Stimulated activated CD8-positive, alpha-beta memory T cell treated with anti-CD3 and anti-CD28 coated beads, Interleukin-7, amount 100 ng/mL, for 4 hours (primary cell): ENCODE results near the gene CA10.

Source experiments
- DNase-seq, 2 donors: peaks; one replicate each; pipeline ENCODE4 v3.0.0-alpha.2; 2020; ENCODE audit warnings: low read depth in 2 of 2

Gene CA10

GRCh38 chr17:52158450-52159042 lies at the start of gene CA10:
TSS of gene CA10 (minus strand) at chr17:52158714.
- DNase-seq, result no peak

- DNase-seq, result no peak
These were observed 49.3 kb upstream of the CA10 start for GRCh38 chr17:52207796-52208195.

- DNase-seq, result no peak
These were observed 44.1 kb upstream of the CA10 start for GRCh38 chr17:52202520-52203080.

- DNase-seq, result no peak
These were observed 43.4 kb upstream of the CA10 start for GRCh38 chr17:52201767-52202519.

- DNase-seq, result no peak
These were observed 33.0 kb upstream of the CA10 start for GRCh38 chr17:52191491-52191890.

- DNase-seq, result no peak
These were observed 23.3 kb upstream of the CA10 start for GRCh38 chr17:52181782-52182181.

- no peak for DNase-seq
These were observed 19.5 kb upstream of the CA10 start for GRCh38 chr17:52178012-52178411.

GRCh38 chr17:52170963-52171572 lies 12.6 kb upstream of the CA10 start:
- no peak for DNase-seq

- DNase-seq, result no peak
These were observed 1.6 kb upstream of the CA10 start for GRCh38 chr17:52160136-52160567.

- DNase-seq, result no peak
These were observed 977 bp upstream of the CA10 start for GRCh38 chr17:52159246-52160135.

GRCh38 chr17:52157603-52158449 lies 688 bp downstream of the CA10 start:
- no peak for DNase-seq

- DNase-seq, result no peak
These were observed 1.6 kb downstream of the CA10 start for GRCh38 chr17:52156576-52157570.

- no peak for DNase-seq
These were observed 3.2 kb downstream of the CA10 start for GRCh38 chr17:52155301-52155700.

- DNase-seq, result no peak
These were observed 4.0 kb downstream of the CA10 start for GRCh38 chr17:52154466-52154865.

GRCh38 chr17:52150935-52151334 lies 7.6 kb downstream of the CA10 start:
- no peak for DNase-seq

GRCh38 chr17:52149626-52150025 lies 8.9 kb downstream of the CA10 start:
- no peak for DNase-seq

GRCh38 chr17:52148969-52149351 lies 9.6 kb downstream of the CA10 start:
- no peak for DNase-seq

GRCh38 chr17:52148288-52148968 lies 10.1 kb downstream of the CA10 start:
- no peak for DNase-seq

- DNase-seq, result no peak
These were observed 10.6 kb downstream of the CA10 start for GRCh38 chr17:52147872-52148271.
